ENCODE measurements around the gene CCDC106.

GRCh38 chr19:55667958-55668357 lies 19.9 kb downstream of the CCDC106 start:
- peak in 1 of 2 donors; percentile 12 for TF ChIP-seq POLR2A (IDR thresholded peaks at IDR 0.05)
- TF ChIP-seq CTCF (IDR thresholded peaks at IDR 0.05): no peak

Measured in Peyer's patch (tissue), 4 donors.